ENCODE results near the gene AP3M1. TPM values are rescaled to one million over a fixed set of nuclear protein-coding genes. Genes with fewer than 3 reads are reported as not detected.

AP3M1 gene
- polyA plus RNA-seq, 1 of the 3 experiments (the other 2 are of a cell fraction), result 17.7 TPM

DNA sequence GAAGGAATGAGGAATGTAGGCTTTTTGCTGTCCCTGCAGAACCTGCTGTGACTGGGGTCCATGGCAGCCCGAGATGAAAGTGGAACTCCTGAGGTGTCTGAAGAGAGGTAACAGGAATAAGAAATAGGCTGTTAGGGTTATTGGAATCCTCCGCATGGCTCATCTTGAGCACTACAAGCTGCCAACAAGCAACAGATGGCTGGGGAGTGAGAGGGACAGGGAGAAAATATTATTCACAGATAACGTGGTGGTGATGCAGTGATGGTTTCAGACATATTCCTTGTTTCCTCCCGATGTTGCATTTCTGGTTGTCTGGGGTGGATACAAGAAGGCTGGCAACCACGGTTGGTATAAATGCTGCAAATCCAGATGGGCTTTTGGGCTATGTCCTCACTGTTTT lies 46.1 kb downstream of the AP3M1 start:
- Histone ChIP-seq H3K4me2 (no peak overlapping the region), H3K27ac (ENCODE audit: low read depth in 2 of 2, low read length in 1 of 2) (no peak overlapping the region), H4K20me1 (ENCODE audit: insufficient read depth) (0 out of 2 replicates have a peak, but pooled peaks cover under 1% of the 10 kb centered on the region), H3K4me3 (ENCODE audit: low read depth in 2 of 2, low read length in 1 of 2) (no peak overlapping the region), H3K9me3 (no peaks in the 10 kb centered on the region), H3K79me2 (ENCODE audit: insufficient read depth) (peaks cover 56% of the 10 kb centered on the region), H3K27me3 (ENCODE audit: insufficient read depth) (no peaks in the 10 kb centered on the region), H3K4me1 (ENCODE audit: control insufficient read depth in 1 of 2, insufficient read depth in 2 of 2, low read depth in 1 of 2, low read length in 1 of 2) (peaks cover 0 to 5% of the 10 kb centered on the region in 2 experiments; a peak in 2 of 4 replicates), H3K9ac (no peak overlapping the region), H3K36me3 (replicated peaks in 1 of 2; ENCODE audit: control insufficient read depth in 1 of 2, insufficient read depth in 2 of 2, low read length in 1 of 2) (peaks cover 76 to 86% of the 10 kb centered on the region in 2 experiments), H3K9me2 (no peaks in the 10 kb centered on the region), H3F3A (replicated peaks; ENCODE audit: insufficient read depth) (peaks cover 46% of the 10 kb centered on the region), H2AFZ (ENCODE audit: low read depth) (no peak overlapping the region)
- ChIA-PET POLR2A (no interaction called here), CTCF (interaction anchor here (1.4 to 4.3 kb wide), 8 partner anchors 10 to 225 kb away, joined by 3 to 29 read pairs (median 8); no protein-coding TSS in a partner anchor)
- DNase-seq, result no peak
- TF ChIP-seq FOXM1 (IDR thresholded peaks at IDR 0.05; ENCODE audit: low read depth), result no peak
- TF ChIP-seq, protein P1, sequence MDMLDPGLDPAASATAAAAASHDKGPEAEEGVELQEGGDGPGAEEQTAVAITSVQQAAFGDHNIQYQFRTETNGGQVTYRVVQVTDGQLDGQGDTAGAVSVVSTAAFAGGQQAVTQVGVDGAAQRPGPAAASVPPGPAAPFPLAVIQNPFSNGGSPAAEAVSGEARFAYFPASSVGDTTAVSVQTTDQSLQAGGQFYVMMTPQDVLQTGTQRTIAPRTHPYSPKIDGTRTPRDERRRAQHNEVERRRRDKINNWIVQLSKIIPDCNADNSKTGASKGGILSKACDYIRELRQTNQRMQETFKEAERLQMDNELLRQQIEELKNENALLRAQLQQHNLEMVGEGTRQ (IDR thresholded peaks at IDR 0.05; ENCODE audit: borderline replicate concordance, low read depth, low read length), result no peak
- TF ChIP-seq MXI1 (IDR thresholded peaks at IDR 0.05; ENCODE audit: low read depth, low read length), result no peak
- TF ChIP-seq SIN3A (IDR thresholded peaks at IDR 0.05; ENCODE audit: borderline replicate concordance, low read depth, low read length), result no peak
- TF ChIP-seq SMC3 (IDR thresholded peaks at IDR 0.05; ENCODE audit: low read depth, low read length), result no peak
- TF ChIP-seq, protein P2, sequence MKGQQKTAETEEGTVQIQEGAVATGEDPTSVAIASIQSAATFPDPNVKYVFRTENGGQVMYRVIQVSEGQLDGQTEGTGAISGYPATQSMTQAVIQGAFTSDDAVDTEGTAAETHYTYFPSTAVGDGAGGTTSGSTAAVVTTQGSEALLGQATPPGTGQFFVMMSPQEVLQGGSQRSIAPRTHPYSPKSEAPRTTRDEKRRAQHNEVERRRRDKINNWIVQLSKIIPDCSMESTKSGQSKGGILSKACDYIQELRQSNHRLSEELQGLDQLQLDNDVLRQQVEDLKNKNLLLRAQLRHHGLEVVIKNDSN (IDR thresholded peaks at IDR 0.05; ENCODE audit: borderline replicate concordance, low read depth), result no peak
- TF ChIP-seq RAD21 (IDR thresholded peaks at IDR 0.05; ENCODE audit: low read length), result no peak
- no peak for TF ChIP-seq REST (IDR thresholded peaks at IDR 0.05; ENCODE audit: low read depth, low read length)
- TF ChIP-seq, protein P3, sequence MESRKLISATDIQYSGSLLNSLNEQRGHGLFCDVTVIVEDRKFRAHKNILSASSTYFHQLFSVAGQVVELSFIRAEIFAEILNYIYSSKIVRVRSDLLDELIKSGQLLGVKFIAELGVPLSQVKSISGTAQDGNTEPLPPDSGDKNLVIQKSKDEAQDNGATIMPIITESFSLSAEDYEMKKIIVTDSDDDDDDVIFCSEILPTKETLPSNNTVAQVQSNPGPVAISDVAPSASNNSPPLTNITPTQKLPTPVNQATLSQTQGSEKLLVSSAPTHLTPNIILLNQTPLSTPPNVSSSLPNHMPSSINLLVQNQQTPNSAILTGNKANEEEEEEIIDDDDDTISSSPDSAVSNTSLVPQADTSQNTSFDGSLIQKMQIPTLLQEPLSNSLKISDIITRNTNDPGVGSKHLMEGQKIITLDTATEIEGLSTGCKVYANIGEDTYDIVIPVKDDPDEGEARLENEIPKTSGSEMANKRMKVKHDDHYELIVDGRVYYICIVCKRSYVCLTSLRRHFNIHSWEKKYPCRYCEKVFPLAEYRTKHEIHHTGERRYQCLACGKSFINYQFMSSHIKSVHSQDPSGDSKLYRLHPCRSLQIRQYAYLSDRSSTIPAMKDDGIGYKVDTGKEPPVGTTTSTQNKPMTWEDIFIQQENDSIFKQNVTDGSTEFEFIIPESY (IDR thresholded peaks at IDR 0.05; ENCODE audit: borderline replicate concordance, low read depth), result no peak
- no peak for TF ChIP-seq ELF1 (IDR thresholded peaks at IDR 0.05)
- no peak for TF ChIP-seq JUND (IDR thresholded peaks at IDR 0.05)
- TF ChIP-seq CTCF (IDR thresholded peaks at IDR 0.05), result no peak
- 91% methylated on average over 5 of the region's 5 CpGs for WGBS (ENCODE audit: low lambda C conversion rate)
